ENCODE data around the gene NFIA.

NFIA gene

GRCh38 chr1:61386323-61386722 lies 304.0 kb downstream of the NFIA start:
- DNase-seq = no peak

DNA sequence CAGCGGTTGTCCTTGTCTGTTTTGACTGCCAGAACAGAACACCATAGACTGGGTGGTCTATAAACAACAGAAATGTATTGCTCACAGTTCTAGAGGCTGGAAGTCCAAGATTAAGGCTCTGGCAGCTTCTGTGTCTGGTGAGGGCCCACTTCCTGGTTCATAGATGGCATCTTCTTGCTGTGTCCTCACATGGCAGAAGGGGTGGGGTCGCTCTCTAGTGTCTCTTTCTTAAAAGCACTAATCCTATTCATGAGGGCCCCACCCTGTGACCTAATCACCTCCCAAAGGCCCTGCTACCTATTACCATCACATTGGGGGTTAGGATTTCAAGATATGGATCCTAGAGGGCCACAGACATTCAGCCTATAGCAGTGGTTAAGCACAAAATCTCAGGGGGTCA lies 304.4 kb downstream of the NFIA start:
- no peak for DNase-seq

GRCh38 chr1:61387829-61388228 lies 305.5 kb downstream of the NFIA start:
- no peak for DNase-seq

GRCh38 chr1:61388566-61388965 lies 306.2 kb downstream of the NFIA start:
- no peak for DNase-seq

DNA sequence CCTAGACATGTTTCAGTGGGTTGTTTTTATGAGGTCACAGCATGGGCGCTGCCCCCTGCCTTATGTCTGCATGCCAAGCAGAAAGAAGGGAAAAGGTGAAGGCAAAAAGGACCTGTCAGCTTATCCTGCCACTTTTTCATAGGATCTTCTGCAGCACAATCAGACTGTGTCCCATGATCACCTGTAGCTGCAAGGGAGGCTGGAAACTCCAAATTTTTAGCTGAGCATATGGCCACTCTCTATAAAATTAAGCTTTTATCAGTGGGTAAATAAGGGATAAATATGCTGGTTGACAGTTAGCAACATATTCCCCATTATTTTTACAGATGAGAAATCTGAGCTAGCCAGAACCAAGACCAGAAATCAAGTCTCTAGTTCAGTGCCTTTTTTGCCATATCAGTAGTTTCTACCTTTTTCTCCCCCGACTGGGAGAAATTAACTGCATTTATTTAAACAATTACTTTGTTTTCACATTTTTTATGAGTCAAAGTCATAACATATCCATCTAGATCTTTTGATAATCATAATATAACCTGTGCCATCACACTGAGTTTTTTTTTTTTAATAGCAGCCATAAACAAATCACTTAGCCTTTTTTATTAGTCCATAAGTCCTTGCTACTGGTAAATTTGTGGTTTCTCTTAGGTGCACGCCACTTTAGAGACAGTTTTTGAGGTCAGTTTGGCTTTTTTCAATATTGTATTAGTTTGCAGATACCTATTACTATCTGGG lies 307.0 kb downstream of the NFIA start:
- DNase-seq = no peak

DNA sequence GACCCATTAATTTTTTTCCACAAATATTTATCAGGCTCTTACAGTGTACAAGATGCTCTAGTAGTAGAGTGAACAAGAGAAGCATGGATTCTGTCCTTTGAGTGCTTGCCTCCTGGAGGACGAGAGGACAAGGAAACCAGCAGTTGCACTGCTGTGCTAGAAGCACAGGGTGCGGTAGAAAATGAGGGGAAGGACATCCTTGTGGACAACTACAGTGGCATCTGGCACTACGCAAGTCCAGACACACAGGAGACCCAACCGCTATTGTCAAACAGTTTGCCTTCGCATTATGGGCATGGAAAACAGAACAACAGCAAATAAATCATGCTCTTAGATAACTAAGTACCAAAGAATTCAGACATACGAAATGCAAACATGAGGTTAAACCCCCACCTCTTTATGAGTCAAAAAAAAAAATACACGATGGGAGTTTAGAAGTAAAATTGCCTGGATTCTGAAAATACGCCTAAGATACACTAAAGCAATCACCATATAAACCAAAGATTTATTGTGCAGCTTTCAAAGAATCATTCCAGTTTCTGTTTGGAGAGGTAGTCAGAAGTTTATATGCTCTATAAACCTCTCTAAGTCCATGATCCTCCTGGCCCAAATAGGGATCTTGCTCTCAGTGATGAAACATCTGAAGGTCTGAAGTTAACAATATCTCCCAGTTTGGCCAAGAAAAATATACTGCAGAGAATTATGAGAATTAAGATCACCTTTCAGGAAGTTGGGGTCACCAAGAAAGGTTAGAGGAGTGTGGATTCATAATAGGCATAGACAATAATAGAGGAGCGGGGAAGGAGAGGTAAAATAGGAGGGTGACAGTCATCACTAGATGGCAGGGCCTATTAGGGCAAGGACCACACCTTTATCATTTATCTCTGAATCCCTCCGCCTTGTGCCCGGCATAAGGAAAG lies 307.8 kb downstream of the NFIA start:
- DNase-seq = no peak

GRCh38 chr1:61391730-61392129 lies 309.4 kb downstream of the NFIA start:
- DNase-seq = no peak

GRCh38 chr1:61392409-61393242 lies 310.3 kb downstream of the NFIA start:
- DNase-seq = no peak

GRCh38 chr1:61393575-61393974 lies 311.2 kb downstream of the NFIA start:
- DNase-seq = no peak

- DNase-seq = no peak
Observed at GRCh38 chr1:61395146-61395800, 312.9 kb downstream of the NFIA start.

GRCh38 chr1:61397495-61397894 lies 315.1 kb downstream of the NFIA start:
- DNase-seq = no peak

DNA sequence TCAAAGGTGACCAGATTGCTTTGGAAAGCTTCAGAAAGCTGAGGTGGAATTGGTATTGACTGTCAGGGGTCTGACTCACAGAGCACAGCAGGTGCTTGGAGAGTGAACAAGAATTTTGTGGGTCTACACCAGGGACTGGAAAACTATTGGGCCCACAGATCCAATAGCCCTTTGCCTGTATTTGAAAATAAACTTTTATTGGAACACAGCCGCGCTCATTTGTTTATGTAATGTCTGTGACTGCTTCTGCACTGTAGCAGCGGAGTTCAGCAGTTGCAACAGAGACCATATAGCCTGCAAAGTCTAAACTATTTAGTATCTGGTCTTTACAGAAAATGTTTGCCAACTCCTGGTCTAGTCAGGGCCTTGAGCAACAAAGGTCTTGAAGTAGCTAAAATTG lies 315.6 kb downstream of the NFIA start:
- DNase-seq = no peak

DNA sequence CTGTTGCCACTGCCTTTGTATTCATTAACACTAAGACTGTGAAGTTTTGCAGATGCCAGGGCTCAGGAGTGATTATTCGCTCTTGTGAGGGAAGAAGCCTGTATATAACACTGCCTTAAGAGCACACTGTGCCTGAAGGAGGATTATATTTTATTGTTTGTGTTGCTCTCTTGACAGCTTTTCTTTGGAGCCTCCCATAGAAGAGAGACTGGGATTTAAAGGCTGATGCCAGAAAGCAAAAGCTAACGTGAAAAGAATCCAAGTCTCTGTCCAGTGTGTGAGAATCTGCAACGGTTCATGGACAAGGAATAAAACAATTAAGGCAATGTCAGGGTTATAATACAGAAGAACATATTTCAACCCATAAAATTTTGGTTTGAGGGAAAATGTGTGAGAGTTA lies 316.8 kb downstream of the NFIA start:
- no peak for DNase-seq

DNA sequence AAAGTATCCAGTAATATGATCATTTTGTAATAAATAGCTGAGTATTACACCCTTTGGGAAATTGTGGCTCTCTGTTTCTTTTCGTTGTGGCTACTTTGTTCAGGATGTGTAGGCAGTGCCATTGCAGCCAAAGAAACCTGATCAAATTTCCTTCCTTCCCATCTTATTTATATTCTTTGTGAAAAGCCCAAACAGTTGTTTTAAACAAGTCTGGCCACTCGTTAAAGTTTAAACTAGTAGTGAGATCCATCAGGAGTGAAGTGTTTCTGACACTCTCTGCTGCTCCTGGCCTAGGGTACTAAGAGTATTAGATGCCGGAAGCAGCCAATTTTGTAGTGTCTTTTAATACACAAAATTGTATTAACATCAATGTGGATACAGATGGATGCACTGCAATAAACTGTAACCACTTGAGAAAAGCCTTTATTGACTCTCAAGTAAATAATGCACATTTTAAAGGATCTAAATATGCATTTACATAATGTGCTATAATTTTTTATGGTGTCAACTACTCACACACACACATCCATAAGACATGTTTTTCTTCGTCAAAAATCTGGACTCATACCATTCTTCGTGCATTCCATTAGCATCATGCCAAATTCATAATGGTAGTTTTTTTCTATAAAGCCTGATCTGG lies 317.9 kb downstream of the NFIA start:
- DNase-seq = no peak

DNA sequence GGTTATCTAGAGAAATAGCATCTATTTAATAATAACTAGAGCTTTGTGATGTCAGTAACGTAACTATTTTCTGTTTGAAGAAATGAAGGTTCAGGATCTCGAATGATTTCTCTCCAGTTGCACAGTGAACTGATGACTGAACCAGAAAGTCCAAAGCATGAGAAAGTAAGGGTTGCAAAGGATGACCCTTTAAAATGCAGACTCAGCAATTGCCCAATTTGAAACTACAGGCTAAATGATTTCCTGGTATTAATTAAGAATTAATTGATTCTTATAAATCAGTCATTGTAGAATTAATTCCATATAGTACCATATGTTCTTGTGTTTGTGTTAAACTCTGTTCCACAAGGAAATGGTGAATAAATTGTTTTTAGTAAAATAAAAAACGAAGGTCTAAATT lies 318.6 kb downstream of the NFIA start:
- DNase-seq = no peak

- DNase-seq = no peak
Observed at GRCh38 chr1:61403679-61404596, 321.6 kb downstream of the NFIA start.

GRCh38 chr1:61404597-61405376 lies 322.4 kb downstream of the NFIA start:
- no peak for DNase-seq

DNA sequence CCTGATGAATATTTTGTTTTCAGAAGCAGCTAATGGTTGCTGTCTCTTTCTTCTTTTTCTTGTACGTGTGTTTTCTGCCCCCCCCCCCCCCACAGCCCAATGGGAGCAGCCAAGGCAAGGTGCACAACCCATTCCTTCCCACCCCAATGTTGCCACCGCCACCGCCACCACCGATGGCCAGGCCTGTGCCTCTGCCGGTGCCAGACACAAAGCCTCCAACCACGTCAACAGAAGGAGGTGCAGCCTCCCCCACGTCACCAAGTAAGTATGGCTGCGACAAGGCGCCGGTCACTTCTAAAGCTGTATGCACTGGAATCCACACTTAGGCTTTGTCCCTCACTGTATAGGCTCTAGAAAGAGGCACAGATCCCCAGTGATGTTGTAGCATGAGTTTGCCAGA lies 324.1 kb downstream of the NFIA start:
- DNase-seq = no peak

GRCh38 chr1:61412601-61413000 lies 330.2 kb downstream of the NFIA start:
- DNase-seq = no peak

DNA sequence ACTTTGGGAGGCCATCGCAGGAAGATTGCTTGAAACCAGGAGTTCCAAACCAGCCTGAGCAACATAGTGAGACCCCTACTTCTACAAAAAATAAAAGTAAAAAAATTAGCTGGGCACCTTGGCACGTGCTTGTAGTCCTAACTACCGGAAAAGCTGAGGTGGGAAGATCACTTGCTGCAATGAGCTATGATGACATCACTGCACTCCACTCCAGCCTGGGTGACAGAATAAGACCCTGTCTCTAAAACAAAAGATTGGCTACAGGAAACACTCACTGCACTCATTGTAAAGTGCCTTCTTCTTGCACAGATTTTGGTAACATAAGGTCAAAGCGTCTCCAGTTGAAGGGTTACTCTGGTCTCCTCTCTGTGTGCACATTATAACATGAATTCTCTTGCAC lies 336.8 kb downstream of the NFIA start:
- no peak for DNase-seq
